ENCODE data around the gene LTN1. TPM values are rescaled to one million over a fixed set of nuclear protein-coding genes. Genes with fewer than 3 reads are reported as not detected.
A peak's percentile ranks its signal among the peaks of the same experiment; 100 is the strongest.
"Not testable (repeated sequence)": the region's sequence is repeated elsewhere in the genome, so short reads cannot be mapped to it uniquely, and the experiment has no call there.

LTN1 gene
- total RNA-seq, 2 experiments from 2014 or later, result 26.7 to 28.0 TPM

DNA sequence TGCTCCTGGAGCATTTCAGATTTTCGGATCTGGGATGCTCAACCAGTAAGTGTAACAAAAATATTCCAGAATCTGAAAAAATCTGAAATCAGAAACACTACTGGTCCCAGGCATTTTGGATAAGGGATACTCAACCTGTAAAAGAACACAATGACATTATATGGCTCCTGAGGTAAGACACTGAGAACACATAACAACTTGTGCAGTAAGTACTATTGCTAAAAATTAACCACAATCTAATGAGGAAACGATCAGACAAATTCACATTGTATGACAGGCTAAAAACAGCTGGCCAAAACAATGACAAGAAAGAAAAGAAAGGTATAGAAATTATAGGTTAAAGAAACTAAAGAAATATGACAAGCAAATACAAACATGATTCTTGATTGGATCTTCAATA is 54.9 kb downstream of the LTN1 start:
- CTCF ChIA-PET, result interaction anchor here (2.2 kb wide), 1 partner anchor 13 kb away, joined by 6 read pairs; no protein-coding TSS in a partner anchor
- H3K4me3 Mint-ChIP-seq, result no peak overlapping the region
- H3K36me3 Mint-ChIP-seq (ENCODE audit: low read depth), result peaks cover 40% of the 10 kb centered on the region
- ATAC-seq (no peak), DNase-seq (no peak)
- no peaks in the 10 kb centered on the region for H3K9me3 Mint-ChIP-seq
- POLR2A ChIA-PET, result no interaction called here
- intact Hi-C loops (cut with micrococcal nuclease), result no loop called here
- no peaks in the 10 kb centered on the region for H3K27me3 Mint-ChIP-seq
- no peak overlapping the region for H3K27ac Mint-ChIP-seq
- H3K4me1 Mint-ChIP-seq (ENCODE audit: low read depth), result no peaks in the 10 kb centered on the region
- TF ChIP-seq, protein P1, sequence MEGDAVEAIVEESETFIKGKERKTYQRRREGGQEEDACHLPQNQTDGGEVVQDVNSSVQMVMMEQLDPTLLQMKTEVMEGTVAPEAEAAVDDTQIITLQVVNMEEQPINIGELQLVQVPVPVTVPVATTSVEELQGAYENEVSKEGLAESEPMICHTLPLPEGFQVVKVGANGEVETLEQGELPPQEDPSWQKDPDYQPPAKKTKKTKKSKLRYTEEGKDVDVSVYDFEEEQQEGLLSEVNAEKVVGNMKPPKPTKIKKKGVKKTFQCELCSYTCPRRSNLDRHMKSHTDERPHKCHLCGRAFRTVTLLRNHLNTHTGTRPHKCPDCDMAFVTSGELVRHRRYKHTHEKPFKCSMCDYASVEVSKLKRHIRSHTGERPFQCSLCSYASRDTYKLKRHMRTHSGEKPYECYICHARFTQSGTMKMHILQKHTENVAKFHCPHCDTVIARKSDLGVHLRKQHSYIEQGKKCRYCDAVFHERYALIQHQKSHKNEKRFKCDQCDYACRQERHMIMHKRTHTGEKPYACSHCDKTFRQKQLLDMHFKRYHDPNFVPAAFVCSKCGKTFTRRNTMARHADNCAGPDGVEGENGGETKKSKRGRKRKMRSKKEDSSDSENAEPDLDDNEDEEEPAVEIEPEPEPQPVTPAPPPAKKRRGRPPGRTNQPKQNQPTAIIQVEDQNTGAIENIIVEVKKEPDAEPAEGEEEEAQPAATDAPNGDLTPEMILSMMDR (IDR thresholded peaks at IDR 0.05), result no peak

DNA sequence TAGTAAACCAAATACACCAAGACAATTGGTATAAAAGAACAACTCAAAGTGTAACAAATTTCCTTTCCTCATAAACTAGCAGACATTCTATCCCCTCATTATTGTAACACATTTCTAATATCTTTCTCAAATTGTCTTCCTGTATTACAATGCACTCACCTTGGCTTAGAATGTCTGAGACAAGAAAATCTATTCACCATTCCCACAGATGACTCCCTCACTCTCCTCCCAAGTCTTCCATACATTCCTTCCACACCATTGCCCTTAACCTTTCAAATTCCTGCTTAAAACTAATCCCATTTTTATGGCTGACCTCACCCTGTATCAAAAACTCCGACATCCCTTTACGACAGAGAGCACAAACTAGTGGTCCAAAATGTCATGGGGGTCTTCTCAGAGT is 56.0 kb downstream of the LTN1 start:
- ChIA-PET CTCF (interaction anchor here (1.1 kb wide), 1 partner anchor 191 kb away, joined by 6 read pairs; no protein-coding TSS in a partner anchor), POLR2A (no interaction called here)
- no peaks in the 10 kb centered on the region for H3K4me1 Mint-ChIP-seq (ENCODE audit: low read depth)
- no peak overlapping the region for H3K4me3 Mint-ChIP-seq
- no peak for ATAC-seq
- no peak overlapping the region for H3K27ac Mint-ChIP-seq
- TF ChIP-seq, protein P1 (IDR thresholded peaks at IDR 0.05), result no peak
- H3K36me3 Mint-ChIP-seq (ENCODE audit: low read depth), result peaks cover 34% of the 10 kb centered on the region
- no peaks in the 10 kb centered on the region for H3K27me3 Mint-ChIP-seq
- no peak for DNase-seq
- intact Hi-C loops (cut with micrococcal nuclease), result no loop called here
- H3K9me3 Mint-ChIP-seq, result no peaks in the 10 kb centered on the region

DNA sequence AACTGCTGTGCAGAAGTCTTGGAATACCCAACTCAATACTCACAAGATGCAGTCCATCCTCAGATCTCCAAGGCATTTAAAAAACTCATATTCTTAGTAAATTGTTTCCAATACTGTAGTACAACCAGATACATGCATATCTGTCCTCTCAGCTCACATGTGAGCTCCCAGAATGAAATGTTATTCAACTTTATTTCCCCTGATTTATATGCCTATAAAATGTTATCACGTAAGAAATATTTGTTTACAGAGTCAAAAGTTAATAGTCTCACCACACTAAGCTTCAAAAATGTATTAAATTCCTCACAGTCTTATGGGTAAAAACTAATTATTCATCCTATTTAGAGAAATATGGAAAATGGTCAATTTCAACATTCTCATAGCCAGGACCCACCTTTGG is 56.6 kb downstream of the LTN1 start:
- no peak for ATAC-seq
- DNase-seq, result no peak
- Mint-ChIP-seq H3K9me3 (no peaks in the 10 kb centered on the region), H3K4me3 (no peak overlapping the region), H3K27me3 (no peaks in the 10 kb centered on the region), H3K27ac (no peak overlapping the region), H3K4me1 (ENCODE audit: low read depth) (no peaks in the 10 kb centered on the region), H3K36me3 (ENCODE audit: low read depth) (peaks cover 36% of the 10 kb centered on the region)
- CTCF ChIA-PET, result interaction anchor here (1.1 kb wide), 1 partner anchor 191 kb away, joined by 6 read pairs; no protein-coding TSS in a partner anchor
- TF ChIP-seq, protein P1 (IDR thresholded peaks at IDR 0.05), result no peak
- intact Hi-C loops (cut with micrococcal nuclease), result no loop called here
- POLR2A ChIA-PET, result no interaction called here

DNA sequence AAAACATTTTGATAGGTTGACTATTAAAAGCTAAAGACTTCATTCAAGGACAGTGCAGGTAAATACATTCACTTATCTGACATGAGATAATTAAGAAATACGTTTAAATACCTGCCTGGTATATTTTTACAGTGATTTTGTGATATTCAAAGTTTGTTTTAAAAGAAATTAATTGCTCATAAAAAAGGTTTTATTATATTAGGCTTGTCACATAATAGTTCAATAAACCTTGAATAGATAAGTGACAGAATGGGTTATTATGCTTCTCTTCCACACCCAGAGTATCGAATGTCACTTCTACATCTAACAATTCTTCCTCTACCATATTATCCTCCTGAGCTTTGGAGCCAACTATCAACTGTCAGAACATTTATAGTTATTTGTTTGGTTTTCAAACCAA is 60.0 kb downstream of the LTN1 start:
- no peak overlapping the region for H3K4me3 Mint-ChIP-seq
- ChIA-PET POLR2A (no interaction called here), CTCF (interaction anchor here (1.2 to 1.6 kb wide), 2 partner anchors 13 to 32 kb away, joined by 3 read pairs; no protein-coding TSS in a partner anchor)
- DNase-seq, result no peak
- no peaks in the 10 kb centered on the region for H3K9me3 Mint-ChIP-seq
- H3K36me3 Mint-ChIP-seq (ENCODE audit: low read depth), result peaks cover 30% of the 10 kb centered on the region
- TF ChIP-seq, protein P1 (IDR thresholded peaks at IDR 0.05), result no peak
- no peaks in the 10 kb centered on the region for H3K4me1 Mint-ChIP-seq (ENCODE audit: low read depth)
- intact Hi-C loops (cut with micrococcal nuclease), result no loop called here
- H3K27me3 Mint-ChIP-seq, result no peaks in the 10 kb centered on the region
- no peak overlapping the region for H3K27ac Mint-ChIP-seq
- no peak for ATAC-seq

DNA sequence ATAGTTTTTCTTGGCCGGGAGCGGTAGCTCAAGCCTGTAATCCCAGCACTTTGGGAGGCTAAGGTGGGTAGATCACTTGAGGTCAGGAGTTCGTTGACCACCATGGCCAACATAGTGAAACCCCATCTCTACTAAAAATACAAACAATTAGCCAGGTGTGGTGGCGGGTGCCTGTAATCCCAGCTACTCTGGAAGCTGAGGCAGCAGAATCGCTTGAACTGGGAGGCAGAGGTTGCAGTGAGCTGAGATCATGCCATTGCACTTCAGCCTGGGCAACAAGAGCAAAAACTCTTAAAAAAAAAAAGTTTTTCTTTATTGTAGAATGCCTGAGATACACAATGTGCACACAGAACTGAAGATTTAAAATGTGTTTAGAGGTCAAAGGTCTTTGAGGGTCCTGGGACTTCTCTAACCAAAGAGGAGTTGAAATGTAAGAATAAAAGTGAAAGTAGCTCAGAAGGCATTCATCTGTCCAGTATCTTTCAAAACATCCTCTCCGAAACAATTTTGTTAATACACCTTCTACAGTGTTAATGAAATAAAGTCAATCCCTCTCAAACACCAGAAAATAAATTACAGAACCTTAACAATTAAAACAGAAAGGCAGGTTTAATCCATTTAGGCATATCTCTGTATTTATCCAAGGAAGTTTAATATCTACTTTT is 60.8 kb downstream of the LTN1 start:
- H3K4me1 Mint-ChIP-seq (ENCODE audit: low read depth); H3K4me3 Mint-ChIP-seq; H3K27me3 Mint-ChIP-seq; H3K9me3 Mint-ChIP-seq; ATAC-seq; DNase-seq; intact Hi-C loops (cut with micrococcal nuclease): not testable (repeated sequence)
- POLR2A ChIA-PET, result interaction anchor here (0.6 kb wide), 1 partner anchor 178 kb away, joined by 3 read pairs; no protein-coding TSS in a partner anchor
- peaks cover 31% of the 10 kb centered on the region for H3K36me3 Mint-ChIP-seq (ENCODE audit: low read depth)
- H3K27ac Mint-ChIP-seq, result peak overlapping the region; percentile 48
- CTCF ChIA-PET, result interaction anchor here (0.9 to 1.6 kb wide), 7 partner anchors 8 to 415 kb away, joined by 3 to 5 read pairs (median 3); no protein-coding TSS in a partner anchor

Data from activated CD8-positive, alpha-beta T cell treated with anti-CD3 and anti-CD28 coated beads for 36 hours (primary cell).